ENCODE measurements around the gene PAM.
A peak's percentile ranks its signal among the peaks of the same experiment; 100 is the strongest.

DNA sequence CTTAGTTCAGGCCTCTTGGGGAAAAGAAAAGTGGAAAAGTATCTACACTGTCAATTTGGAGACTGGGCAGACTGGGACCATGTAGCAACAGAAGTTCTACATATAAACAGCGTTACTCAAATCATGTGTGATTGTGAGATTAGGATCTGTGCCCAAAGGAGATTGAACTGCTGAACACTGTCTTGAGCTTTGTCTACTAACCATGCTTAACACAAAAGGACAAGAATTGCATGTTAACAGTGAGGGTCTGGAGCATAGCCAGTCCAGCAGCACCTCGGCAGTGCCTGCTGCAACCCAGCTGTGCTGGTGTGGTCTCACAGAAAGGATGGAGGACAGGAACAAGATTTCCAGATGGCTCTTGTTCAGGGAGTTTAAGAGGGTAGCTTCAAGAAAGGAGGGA lies 5.7 kb downstream of the PAM start:
- TF ChIP-seq GATA2 (IDR thresholded peaks at IDR 0.05; ENCODE audit: low read depth, low read length) (peak; percentile 83), GATA3 (IDR thresholded peaks at IDR 0.05; ENCODE audit: low read depth, low read length) (peak; percentile 79)
